ENCODE measurements around the gene PIK3C2G.

Gene PIK3C2G

DNA sequence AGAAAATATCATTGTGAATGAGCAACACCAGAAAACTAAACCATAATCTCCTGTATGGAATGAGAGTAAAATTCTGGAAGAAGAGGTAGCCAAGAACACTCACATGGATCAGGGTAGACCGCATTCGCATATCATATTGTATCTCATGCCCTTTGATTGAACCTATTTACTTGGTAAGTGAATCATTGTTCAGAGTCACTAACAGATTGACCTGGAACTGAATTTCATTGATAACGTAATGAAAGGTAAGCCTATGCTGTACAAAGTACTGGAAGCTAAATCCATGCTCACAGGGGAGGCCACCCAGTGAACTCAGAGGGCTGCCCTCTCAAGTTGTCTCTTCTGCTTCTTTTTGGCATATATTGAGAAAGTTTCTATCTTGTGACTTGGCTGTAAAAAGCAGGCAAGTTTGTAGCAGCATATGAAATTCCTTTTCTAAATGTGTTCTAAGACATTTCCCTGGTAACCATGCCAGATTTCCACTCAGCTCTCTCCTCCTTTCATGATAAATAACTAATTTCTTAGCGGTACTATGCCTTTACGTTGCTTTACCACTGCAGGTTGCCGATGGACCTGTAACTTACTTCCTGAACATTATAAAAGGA lies 385.1 kb downstream of the PIK3C2G start:
- in situ Hi-C loops (cut with HindIII; ENCODE audit: low sequenced_read_pairs), result no loop called here
- H3K4me3 ChIP-seq (ENCODE audit: low read depth, low read length), result no peak overlapping the region
- DNase-seq (ENCODE audit: low read depth), result no peak
- TF ChIP-seq, protein P1, sequence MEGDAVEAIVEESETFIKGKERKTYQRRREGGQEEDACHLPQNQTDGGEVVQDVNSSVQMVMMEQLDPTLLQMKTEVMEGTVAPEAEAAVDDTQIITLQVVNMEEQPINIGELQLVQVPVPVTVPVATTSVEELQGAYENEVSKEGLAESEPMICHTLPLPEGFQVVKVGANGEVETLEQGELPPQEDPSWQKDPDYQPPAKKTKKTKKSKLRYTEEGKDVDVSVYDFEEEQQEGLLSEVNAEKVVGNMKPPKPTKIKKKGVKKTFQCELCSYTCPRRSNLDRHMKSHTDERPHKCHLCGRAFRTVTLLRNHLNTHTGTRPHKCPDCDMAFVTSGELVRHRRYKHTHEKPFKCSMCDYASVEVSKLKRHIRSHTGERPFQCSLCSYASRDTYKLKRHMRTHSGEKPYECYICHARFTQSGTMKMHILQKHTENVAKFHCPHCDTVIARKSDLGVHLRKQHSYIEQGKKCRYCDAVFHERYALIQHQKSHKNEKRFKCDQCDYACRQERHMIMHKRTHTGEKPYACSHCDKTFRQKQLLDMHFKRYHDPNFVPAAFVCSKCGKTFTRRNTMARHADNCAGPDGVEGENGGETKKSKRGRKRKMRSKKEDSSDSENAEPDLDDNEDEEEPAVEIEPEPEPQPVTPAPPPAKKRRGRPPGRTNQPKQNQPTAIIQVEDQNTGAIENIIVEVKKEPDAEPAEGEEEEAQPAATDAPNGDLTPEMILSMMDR (IDR thresholded peaks at IDR 0.05; ENCODE audit: low read depth, low read length, missing control alignments), result no peak

DNA sequence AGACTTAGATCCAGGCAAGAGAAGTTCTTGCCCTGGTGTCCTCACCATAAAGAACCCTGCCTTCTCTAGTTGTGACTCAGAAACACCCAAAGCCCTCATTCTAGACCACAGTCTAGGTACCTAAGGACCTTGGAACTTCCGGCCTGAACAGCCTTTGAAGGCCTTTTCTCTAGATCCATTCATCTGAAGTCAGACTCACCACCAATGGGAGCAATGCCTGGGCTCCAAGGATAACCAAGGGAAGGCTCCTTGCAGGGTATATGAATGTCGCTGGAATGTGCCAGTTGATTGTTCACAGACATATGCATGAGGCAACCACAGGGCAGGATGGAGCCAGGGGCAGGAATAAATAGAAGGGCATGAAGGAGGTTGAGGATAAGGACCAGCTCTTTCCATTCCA lies 390.2 kb downstream of the PIK3C2G start:
- TF ChIP-seq, protein P1 (IDR thresholded peaks at IDR 0.05; ENCODE audit: low read depth, low read length, missing control alignments), result no peak
- no peak overlapping the region for H3K4me3 ChIP-seq (ENCODE audit: low read depth, low read length)
- DNase-seq (ENCODE audit: low read depth), result no peak
- in situ Hi-C loops (cut with HindIII; ENCODE audit: low sequenced_read_pairs), result no loop called here

DNA sequence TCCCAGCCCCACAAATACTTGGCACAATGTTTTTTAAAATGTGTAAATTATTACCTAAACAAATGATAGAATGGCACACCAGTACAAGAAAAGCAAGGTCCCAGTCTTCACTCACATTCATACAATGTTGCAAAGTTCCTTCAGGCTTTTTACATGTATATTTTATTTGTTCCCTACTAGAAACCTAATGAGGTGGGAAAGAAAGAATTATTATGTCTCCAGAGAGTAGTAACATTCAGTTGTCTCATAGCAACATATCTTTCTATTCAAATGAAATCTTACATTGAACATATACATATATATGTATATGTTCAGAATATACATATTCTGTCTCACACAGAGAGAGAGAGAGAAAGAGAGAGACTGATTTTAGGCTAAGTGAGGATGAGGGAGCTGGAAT lies 391.3 kb downstream of the PIK3C2G start:
- H3K4me3 ChIP-seq (ENCODE audit: low read depth, low read length), result no peak overlapping the region
- TF ChIP-seq, protein P1 (IDR thresholded peaks at IDR 0.05; ENCODE audit: low read depth, low read length, missing control alignments), result no peak
- no peak for DNase-seq (ENCODE audit: low read depth)
- in situ Hi-C loops (cut with HindIII; ENCODE audit: low sequenced_read_pairs), result no loop called here

DNA sequence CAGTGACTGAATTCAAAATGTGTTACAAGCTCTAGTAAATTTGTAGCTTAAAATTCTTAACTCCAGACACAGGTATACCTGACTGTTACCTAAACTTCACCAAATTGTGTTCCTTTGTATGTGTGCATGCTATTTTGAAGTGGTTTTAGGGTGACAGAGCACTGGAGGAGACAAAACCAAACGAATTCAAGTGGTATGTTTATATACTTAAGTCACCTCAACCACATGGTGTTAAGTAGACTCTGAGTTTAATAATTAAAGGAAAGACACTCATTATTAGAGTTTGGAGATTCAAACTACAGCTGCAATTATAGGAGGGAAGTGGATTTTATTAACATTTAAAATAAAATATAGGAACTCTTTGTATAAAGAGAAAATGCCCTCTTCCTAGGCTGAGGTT lies 392.1 kb downstream of the PIK3C2G start:
- no peak for DNase-seq (ENCODE audit: low read depth)
- H3K4me3 ChIP-seq (ENCODE audit: low read depth, low read length), result no peak overlapping the region
- TF ChIP-seq, protein P1 (IDR thresholded peaks at IDR 0.05; ENCODE audit: low read depth, low read length, missing control alignments), result no peak
- in situ Hi-C loops (cut with HindIII; ENCODE audit: low sequenced_read_pairs), result no loop called here

DNA sequence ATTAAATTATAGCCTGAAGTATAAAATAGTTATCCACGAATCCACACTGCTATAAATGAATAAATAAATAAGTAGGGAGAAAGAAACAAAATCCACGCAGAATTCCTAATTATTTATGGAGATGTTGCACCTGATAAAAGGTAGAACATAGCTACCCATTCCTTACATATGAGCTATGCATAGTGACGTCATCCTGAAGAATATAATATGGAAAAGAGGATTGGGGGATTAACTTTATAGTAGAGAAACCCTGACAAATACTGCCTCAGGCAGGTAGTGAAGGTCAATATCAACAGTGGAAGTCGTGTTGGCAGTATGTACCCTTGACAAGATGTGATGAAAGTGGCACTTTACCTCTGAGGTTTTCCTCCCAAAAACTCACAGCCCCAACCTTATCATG lies 394.0 kb downstream of the PIK3C2G start:
- in situ Hi-C loops (cut with HindIII; ENCODE audit: low sequenced_read_pairs), result no loop called here
- DNase-seq (ENCODE audit: low read depth), result no peak
- TF ChIP-seq, protein P1 (IDR thresholded peaks at IDR 0.05; ENCODE audit: low read depth, low read length, missing control alignments), result no peak
- H3K4me3 ChIP-seq (ENCODE audit: low read depth, low read length), result no peak overlapping the region

DNA sequence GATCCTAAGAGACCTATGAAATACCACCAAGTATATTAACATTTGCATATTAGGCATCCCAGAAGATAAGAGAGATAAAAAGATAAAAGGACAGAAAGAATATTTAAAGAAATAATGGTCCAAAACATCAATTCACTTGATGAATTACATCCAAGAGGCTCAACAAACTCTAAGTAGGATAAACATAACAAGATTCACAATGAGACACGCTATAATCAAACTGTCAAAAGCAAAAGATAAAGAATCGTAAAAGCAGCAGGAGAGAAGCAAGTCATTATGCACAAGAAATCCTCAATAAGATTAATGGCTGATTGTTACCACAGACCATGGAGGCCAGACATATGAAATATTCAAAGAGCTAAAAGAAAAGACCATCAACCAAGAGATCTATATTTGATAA lies 396.9 kb downstream of the PIK3C2G start:
- TF ChIP-seq, protein P1 (IDR thresholded peaks at IDR 0.05; ENCODE audit: low read depth, low read length, missing control alignments), result no peak
- no peak overlapping the region for H3K4me3 ChIP-seq (ENCODE audit: low read depth, low read length)
- DNase-seq (ENCODE audit: low read depth), result no peak
- in situ Hi-C loops (cut with HindIII; ENCODE audit: low sequenced_read_pairs), result no loop called here

Measured in astrocyte of the cerebellum (primary cell).